Liver (tissue), 9 donors: Measurements from ENCODE around the gene TMEM115. TPM values are rescaled to one million over a fixed set of nuclear protein-coding genes. Genes with fewer than 3 reads are reported as not detected.

Experiments used
- DNase-seq: peaks from one replicate; pipeline ENCODE4 v3.0.0-alpha.2; 2017; ENCODE audit warnings: low spot score
- H3K27ac ChIP-seq, 2 donors: one replicate each; pipeline ENCODE4 v1.7.0; 2013; ENCODE audit warnings: inconsistent platforms in 2 of 2, low read length in 2 of 2, control low read depth in 1 of 2, low read depth in 1 of 2, mild to moderate bottlenecking in 1 of 2
- H3K27me3 ChIP-seq, 4 donors: one replicate each; pipeline versions ENCODE4 v1.6.1 to v1.7.0; 2013; ENCODE audit warnings: low read length in 3 of 4, inconsistent platforms in 1 of 4, mild to moderate bottlenecking in 1 of 4, moderate library complexity in 1 of 4; ENCODE audit not compliant: control insufficient read depth in 4 of 4, insufficient read depth in 4 of 4
- H3K36me3 ChIP-seq, 4 donors: one replicate each; pipeline versions ENCODE4 v1.6.1 to v1.7.0; 2013; ENCODE audit warnings: low read length in 3 of 4, mild to moderate bottlenecking in 3 of 4, low read depth in 1 of 4, moderate library complexity in 1 of 4; ENCODE audit not compliant: control insufficient read depth in 4 of 4, insufficient read depth in 3 of 4
- H3K4me1 ChIP-seq, 4 donors: one replicate each; pipeline versions ENCODE4 v1.6.1 to v1.7.0; 2013; ENCODE audit warnings: low read length in 3 of 4, mild to moderate bottlenecking in 3 of 4, moderate library complexity in 1 of 4; ENCODE audit not compliant: control insufficient read depth in 4 of 4, insufficient read depth in 4 of 4
- H3K4me3 ChIP-seq, 3 donors: one replicate each; pipeline versions ENCODE4 v1.6.1 to v1.7.0; 2013; ENCODE audit warnings: low read length in 3 of 3, control low read depth in 1 of 3, low read depth in 1 of 3, mild to moderate bottlenecking in 1 of 3
- H3K9ac ChIP-seq, 2 donors: one replicate each; pipeline ENCODE4 v1.7.0; 2013; ENCODE audit warnings: low read length in 2 of 2, mild to moderate bottlenecking in 2 of 2, moderate library complexity in 2 of 2, control low read depth in 1 of 2, low read depth in 1 of 2
- H3K9me3 ChIP-seq, 4 donors: one replicate each; pipeline versions ENCODE4 v1.6.1 to v1.7.0; 2013; ENCODE audit warnings: low read length in 3 of 4; ENCODE audit not compliant: control insufficient read depth in 4 of 4
- ATF3 ChIP-seq: IDR thresholded peaks from 2 replicates; pipeline ENCODE4 v1.6.1; 2016; ENCODE audit warnings: antibody characterized with exemption
- CTCF ChIP-seq: fragments of 150-350 bp; IDR thresholded peaks from 2 replicates; pipeline ENCODE4 v1.5.1; 2017; ENCODE audit warnings: improper control_type of control experiment, low read depth, low read length; ENCODE audit not compliant: missing input control
- EGR1 ChIP-seq, 2 donors: IDR thresholded peaks; 2 replicates each; pipeline ENCODE4 v1.6.1; 2016 to 2018; ENCODE audit warnings: antibody characterized with exemption in 2 of 2, low read depth in 2 of 2
- FOXA2 ChIP-seq: IDR thresholded peaks from 2 replicates; pipeline ENCODE4 v1.6.1; 2016; ENCODE audit warnings: antibody characterized with exemption
- GABPA ChIP-seq, 2 donors: IDR thresholded peaks in 1 of 2; conservative IDR thresholded peaks in 1 of 2; 2 replicates each; pipeline ENCODE4 v1.6.1; 2016; ENCODE audit warnings: antibody characterized with exemption in 2 of 2, mild to moderate bottlenecking in 1 of 2, moderate library complexity in 1 of 2
- HNF4A ChIP-seq, 2 donors: conservative IDR thresholded peaks; 2 replicates each; pipeline ENCODE4 v1.6.1; 2016; ENCODE audit warnings: antibody characterized with exemption in 2 of 2, mild to moderate bottlenecking in 2 of 2
- HNF4G ChIP-seq: IDR thresholded peaks from 2 replicates; pipeline ENCODE4 v1.6.1; 2016; ENCODE audit warnings: antibody characterized with exemption
- JUND ChIP-seq, 2 donors: IDR thresholded peaks; 2 replicates each; pipeline ENCODE4 v1.6.1; 2016; ENCODE audit warnings: antibody characterized with exemption in 2 of 2
- NR2F2 ChIP-seq: IDR thresholded peaks from 2 replicates; pipeline ENCODE4 v1.6.1; 2016; ENCODE audit warnings: antibody characterized with exemption
- RAD21 ChIP-seq, 2 donors: IDR thresholded peaks; 2 replicates each; pipeline ENCODE4 v1.6.1; 2016; ENCODE audit warnings: antibody characterized with exemption in 2 of 2, mild to moderate bottlenecking in 2 of 2
- RXRA ChIP-seq, 2 donors: IDR thresholded peaks; 2 replicates each; pipeline ENCODE4 v1.6.1; 2017 to 2018; ENCODE audit warnings: antibody characterized with exemption in 2 of 2, mild to moderate bottlenecking in 1 of 2
- SP1 ChIP-seq: IDR thresholded peaks from 2 replicates; pipeline ENCODE4 v1.6.1; 2018; ENCODE audit warnings: antibody characterized with exemption, mild to moderate bottlenecking
- TAF1 ChIP-seq: conservative IDR thresholded peaks from 2 replicates; pipeline ENCODE4 v1.6.1; 2016; ENCODE audit warnings: antibody characterized with exemption, mild to moderate bottlenecking
- YY1 ChIP-seq: IDR thresholded peaks from 2 replicates; pipeline ENCODE4 v1.6.1; 2016; ENCODE audit warnings: antibody characterized with exemption, mild to moderate bottlenecking
- ZBTB33 ChIP-seq: IDR thresholded peaks from 2 replicates; pipeline ENCODE4 v1.6.1; 2016; ENCODE audit warnings: antibody characterized with exemption
- WGBS: extraction: QIAGEN DNeasy Blood & Tissue Kit; methylation state at CpG from one replicate; pipeline ENCODE4 v1.1.7; 2013; 5-methylcytosine and 5-hydroxymethylcytosine counted together
- polyA plus RNA-seq, 2 donors: library from polyadenylated mRNA; stranded (reverse) in 1 of 2; unstranded in 1 of 2; fragments of 200-250 nt in 1 of 2; fragments of >200 nt in 1 of 2; fragmentation: Nextera tagmentation in 1 of 2; extraction: Ambion mirVana in 1 of 2; gene quantifications; one replicate each; pipeline versions ENCODE4 v1.2.1 to v1.2.3, GENCODE V29; 2013 to 2015
- total RNA-seq, 2 donors: library from RNA; depleted of rRNA; stranded (reverse); fragments of >200 nt; gene quantifications; one replicate each; pipeline ENCODE4 v1.2.3, GENCODE V29; 2014
- TF ChIP-seq, protein P1 (sequence below): IDR thresholded peaks from 2 replicates; pipeline ENCODE4 v1.6.1; 2016; ENCODE audit warnings: antibody characterized with exemption
- TF ChIP-seq, protein P2 (sequence below): IDR thresholded peaks from 2 replicates; pipeline ENCODE4 v1.6.1; 2016; ENCODE audit warnings: antibody characterized with exemption, mild to moderate bottlenecking
- donor health status: healthy.
- donor health status: healthy.
- donor health status: healthy.
- donor health status: healthy.
- donor health status: healthy.

TMEM115 gene
- total and polyA plus RNA-seq, 4 donors: 18.6 to 23.0 (median 19.8) TPM

- WGBS: 94% methylated on average over 13 of the region's 13 CpGs
- H3K27me3 ChIP-seq: no peaks in the 10 kb centered on the region
- H3K4me1 ChIP-seq: peaks cover 5 to 25% (median 12%) of the 10 kb centered on the region in 4 donors
- no peak overlapping the region for H3K27ac ChIP-seq
- H3K36me3 ChIP-seq: no peaks in the 10 kb centered on the region
- no peak overlapping the region for H3K4me3 ChIP-seq
- H3K9me3 ChIP-seq: no peaks in the 10 kb centered on the region
- no peak for DNase-seq
- TF ChIP-seq, protein P1, sequence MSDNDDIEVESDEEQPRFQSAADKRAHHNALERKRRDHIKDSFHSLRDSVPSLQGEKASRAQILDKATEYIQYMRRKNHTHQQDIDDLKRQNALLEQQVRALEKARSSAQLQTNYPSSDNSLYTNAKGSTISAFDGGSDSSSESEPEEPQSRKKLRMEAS: no peak
- no peak for TF ChIP-seq SP1
- no peak for TF ChIP-seq ATF3
- no peak for TF ChIP-seq RXRA (IDR thresholded peaks at IDR 0.05)
- TF ChIP-seq NR2F2: no peak
- H3K9ac ChIP-seq: no peak overlapping the region
Observed at GRCh38 chr3:50341996-50342650, 17.2 kb downstream of the TMEM115 start.

- peaks cover 6 to 26% (median 13%) of the 10 kb centered on the region in 4 donors for H3K4me1 ChIP-seq
- H3K9me3 ChIP-seq: no peaks in the 10 kb centered on the region
- peak overlapping the region in 1 of 2 donors; percentile 21 for H3K27ac ChIP-seq
- H3K27me3 ChIP-seq: no peaks in the 10 kb centered on the region
- 96% methylated on average over 9 of the region's 9 CpGs for WGBS
- H3K9ac ChIP-seq: no peak overlapping the region
- no peak for DNase-seq
- H3K4me3 ChIP-seq: no peak overlapping the region
- TF ChIP-seq NR2F2: no peak
- TF ChIP-seq ZBTB33: no peak
- TF ChIP-seq, protein P1: no peak
- no peak for TF ChIP-seq JUND (IDR thresholded peaks at IDR 0.05)
- no peak for TF ChIP-seq EGR1 (IDR thresholded peaks at IDR 0.05; ENCODE audit: low read depth in 2 of 2)
- TF ChIP-seq RAD21 (IDR thresholded peaks at IDR 0.05): no peak
- no peak for TF ChIP-seq HNF4G
- TF ChIP-seq, protein P2, sequence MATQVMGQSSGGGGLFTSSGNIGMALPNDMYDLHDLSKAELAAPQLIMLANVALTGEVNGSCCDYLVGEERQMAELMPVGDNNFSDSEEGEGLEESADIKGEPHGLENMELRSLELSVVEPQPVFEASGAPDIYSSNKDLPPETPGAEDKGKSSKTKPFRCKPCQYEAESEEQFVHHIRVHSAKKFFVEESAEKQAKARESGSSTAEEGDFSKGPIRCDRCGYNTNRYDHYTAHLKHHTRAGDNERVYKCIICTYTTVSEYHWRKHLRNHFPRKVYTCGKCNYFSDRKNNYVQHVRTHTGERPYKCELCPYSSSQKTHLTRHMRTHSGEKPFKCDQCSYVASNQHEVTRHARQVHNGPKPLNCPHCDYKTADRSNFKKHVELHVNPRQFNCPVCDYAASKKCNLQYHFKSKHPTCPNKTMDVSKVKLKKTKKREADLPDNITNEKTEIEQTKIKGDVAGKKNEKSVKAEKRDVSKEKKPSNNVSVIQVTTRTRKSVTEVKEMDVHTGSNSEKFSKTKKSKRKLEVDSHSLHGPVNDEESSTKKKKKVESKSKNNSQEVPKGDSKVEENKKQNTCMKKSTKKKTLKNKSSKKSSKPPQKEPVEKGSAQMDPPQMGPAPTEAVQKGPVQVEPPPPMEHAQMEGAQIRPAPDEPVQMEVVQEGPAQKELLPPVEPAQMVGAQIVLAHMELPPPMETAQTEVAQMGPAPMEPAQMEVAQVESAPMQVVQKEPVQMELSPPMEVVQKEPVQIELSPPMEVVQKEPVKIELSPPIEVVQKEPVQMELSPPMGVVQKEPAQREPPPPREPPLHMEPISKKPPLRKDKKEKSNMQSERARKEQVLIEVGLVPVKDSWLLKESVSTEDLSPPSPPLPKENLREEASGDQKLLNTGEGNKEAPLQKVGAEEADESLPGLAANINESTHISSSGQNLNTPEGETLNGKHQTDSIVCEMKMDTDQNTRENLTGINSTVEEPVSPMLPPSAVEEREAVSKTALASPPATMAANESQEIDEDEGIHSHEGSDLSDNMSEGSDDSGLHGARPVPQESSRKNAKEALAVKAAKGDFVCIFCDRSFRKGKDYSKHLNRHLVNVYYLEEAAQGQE: no peak
- no peak for TF ChIP-seq FOXA2
- no peak for TF ChIP-seq CTCF
- no peak for TF ChIP-seq RXRA (IDR thresholded peaks at IDR 0.05)
- no peak for TF ChIP-seq ATF3
- TF ChIP-seq GABPA (IDR thresholded peaks at IDR 0.05 in 1 of 2, conservative IDR thresholded peaks at IDR 0.05 in 1 of 2): no peak
- no peak for TF ChIP-seq YY1
- TF ChIP-seq HNF4A (conservative IDR thresholded peaks at IDR 0.05): no peak
- no peak for TF ChIP-seq TAF1
- no peaks in the 10 kb centered on the region for H3K36me3 ChIP-seq
Observed at GRCh38 chr3:50341537-50341936, 17.8 kb downstream of the TMEM115 start.
